H1 (cell line): ENCODE results near the gene ACAD11. TPM values are rescaled to one million over a fixed set of nuclear protein-coding genes. Genes with fewer than 3 reads are reported as not detected.

ENCODE experiments used
- CTCF ChIA-PET: fragments of 300-600 bp; sonication (Branson Sonifier 250); formaldehyde crosslinking; loops from one replicate; lab custom pipeline; 2021; ENCODE audit not compliant: partially characterized antibody; lab: Charles Lee
- POLR2A ChIA-PET: fragments of 300-600 bp; sonication (Branson Sonifier 250); formaldehyde crosslinking; loops from one replicate; lab custom pipeline; 2021; ENCODE audit warnings: inconsistent platforms; ENCODE audit not compliant: partially characterized antibody; lab: Charles Lee
- DNase-seq, 2 experiments: peaks; one replicate each; pipeline versions ENCODE4 v3.0.0 to v3.0.0-alpha.2; 2010 to 2022; ENCODE audit warnings: low spot score in 2 of 2, low read depth in 1 of 2, mixed read lengths in 1 of 2
- FAIRE-seq: peaks from 2 replicates; lab custom pipeline; 2011; peaks lifted over from hg19 to GRCh38; lab: Jason Lieb, UNC
- H2AFZ ChIP-seq: 2 replicates; pipeline ENCODE4 v1.8.1; 2012; ENCODE audit warnings: low read length, inconsistent platforms
- H2AK5ac ChIP-seq: 2 replicates; pipeline ENCODE4 v1.6.1; 2013; ENCODE audit warnings: low read depth, low read length
- H2BK120ac ChIP-seq: replicated peaks from 2 replicates; pipeline ENCODE3; 2013; ENCODE audit warnings: low read depth, low read length, inconsistent platforms
- H2BK12ac ChIP-seq: 2 replicates; pipeline ENCODE4 v1.6.1; 2013; ENCODE audit warnings: low read depth, low read length
- H2BK15ac ChIP-seq: 2 replicates; pipeline ENCODE4 v1.6.1; 2013; ENCODE audit warnings: low read length
- H2BK20ac ChIP-seq: 2 replicates; pipeline ENCODE4 v1.6.1; 2013; ENCODE audit warnings: low read length
- H2BK5ac ChIP-seq: 2 replicates; pipeline ENCODE4 v1.6.1; 2013; ENCODE audit warnings: low read depth, low read length
- H3K14ac ChIP-seq: 2 replicates; pipeline ENCODE4 v1.6.1; 2013; ENCODE audit warnings: inconsistent platforms; ENCODE audit not compliant: insufficient read length
- H3K18ac ChIP-seq: 2 replicates; pipeline ENCODE4 v1.6.1; 2013; ENCODE audit warnings: low read length; ENCODE audit errors: extremely low read depth
- H3K23ac ChIP-seq: 2 replicates; pipeline ENCODE4 v1.6.1; 2013; ENCODE audit warnings: inconsistent platforms; ENCODE audit not compliant: insufficient read length
- H3K23me2 ChIP-seq: 2 replicates; pipeline ENCODE4 v1.6.1; 2013; ENCODE audit warnings: low read depth, low read length
- H3K27ac ChIP-seq: 2 replicates; pipeline ENCODE4 v1.6.1; 2011; ENCODE audit warnings: low read depth, low read length, inconsistent platforms
- H3K27me3 ChIP-seq, 4 experiments: replicated peaks in 1 of 4; 1 replicate in 1 of 4; 2 replicates in 3 of 4; pipeline versions ENCODE4 v1.6.1 to v1.8.1; 2011 to 2013; ENCODE audit warnings: low read length in 3 of 4, mild to moderate bottlenecking in 3 of 4, inconsistent platforms in 2 of 4, mixed read lengths in 2 of 4, moderate library complexity in 1 of 4; ENCODE audit not compliant: control insufficient read depth in 3 of 4, insufficient read depth in 3 of 4; ENCODE audit errors: extremely low read depth in 1 of 4
- H3K36me3 ChIP-seq, 4 experiments: 2 replicates each; pipeline versions ENCODE4 v1.6.1 to v1.8.1; 2011 to 2013; ENCODE audit warnings: mild to moderate bottlenecking in 4 of 4, low read length in 3 of 4, moderate library complexity in 2 of 4, control low read depth in 1 of 4, inconsistent platforms in 1 of 4; ENCODE audit not compliant: insufficient read depth in 4 of 4, control insufficient read depth in 2 of 4
- H3K4ac ChIP-seq: replicated peaks from 2 replicates; pipeline ENCODE3; 2013; ENCODE audit warnings: low read length, low read depth, mixed read lengths, inconsistent platforms; ENCODE audit not compliant: insufficient read length
- H3K4me1 ChIP-seq, 4 experiments: replicated peaks in 1 of 4; 1 replicate in 1 of 4; 2 replicates in 3 of 4; pipeline versions ENCODE4 v1.6.1 to v1.8.1; 2011 to 2013; ENCODE audit warnings: low read length in 3 of 4, inconsistent platforms in 2 of 4, mixed read lengths in 1 of 4; ENCODE audit not compliant: insufficient read depth in 4 of 4, control insufficient read depth in 3 of 4
- H3K4me2 ChIP-seq, 2 experiments: 2 replicates each; pipeline versions ENCODE4 v1.6.1 to v1.8.1; 2011 to 2013; ENCODE audit warnings: low read depth in 2 of 2, low read length in 2 of 2, control low read depth in 1 of 2, inconsistent platforms in 1 of 2, mild to moderate bottlenecking in 1 of 2; ENCODE audit not compliant: insufficient read depth in 1 of 2
- H3K4me3 ChIP-seq, 4 experiments: fragments of 200-600, 300-600 bp in 1 of 4; sonication (generic), shearing (Covaris generic), sonication (Bioruptor Twin) in 1 of 4; 2 replicates each; pipeline versions ENCODE4 v1.5.1 to v1.8.1; 2011 to 2016; ENCODE audit warnings: low read length in 4 of 4, low read depth in 3 of 4, control low read depth in 2 of 4, inconsistent platforms in 2 of 4, mild to moderate bottlenecking in 2 of 4, mixed read lengths in 1 of 4, moderate library complexity in 1 of 4; ENCODE audit not compliant: insufficient read depth in 2 of 4; ENCODE audit errors: extremely low read depth in 1 of 4
- H3K56ac ChIP-seq: replicated peaks from 2 replicates; pipeline ENCODE3; 2013; ENCODE audit warnings: low read depth, mild to moderate bottlenecking, mixed read lengths, low read length, inconsistent platforms; ENCODE audit not compliant: insufficient read length
- H3K79me1 ChIP-seq: 2 replicates; pipeline ENCODE4 v1.6.1; 2013; ENCODE audit warnings: low read depth, low read length, control low read depth
- H3K79me2 ChIP-seq, 2 experiments: 2 replicates each; pipeline versions ENCODE4 v1.6.1 to v1.8.1; 2012 to 2013; ENCODE audit warnings: low read length in 2 of 2, mild to moderate bottlenecking in 2 of 2, inconsistent platforms in 1 of 2; ENCODE audit not compliant: insufficient read depth in 2 of 2, control insufficient read depth in 1 of 2
- H3K9ac ChIP-seq, 4 experiments: replicated peaks in 1 of 4; 1 replicate in 1 of 4; 2 replicates in 3 of 4; pipeline versions ENCODE4 v1.6.1 to v1.8.1; 2011 to 2013; ENCODE audit warnings: low read depth in 3 of 4, low read length in 3 of 4, control low read depth in 2 of 4, mild to moderate bottlenecking in 2 of 4, moderate library complexity in 2 of 4, inconsistent platforms in 1 of 4; ENCODE audit errors: extremely low read depth in 1 of 4
- H3K9me3 ChIP-seq, 2 experiments: 2 replicates each; pipeline versions ENCODE4 v1.6.1 to v1.8.1; 2012 to 2013; ENCODE audit warnings: mild to moderate bottlenecking in 2 of 2, moderate library complexity in 2 of 2, control low read depth in 1 of 2, inconsistent platforms in 1 of 2, low read depth in 1 of 2, low read length in 1 of 2, mixed read lengths in 1 of 2; ENCODE audit not compliant: insufficient read depth in 2 of 2
- H4K20me1 ChIP-seq, 2 experiments: replicated peaks in 1 of 2; 2 replicates each; pipeline versions ENCODE3 to v1.8.1; 2011 to 2013; ENCODE audit warnings: inconsistent platforms in 2 of 2, low read length in 2 of 2, mild to moderate bottlenecking in 1 of 2; ENCODE audit not compliant: insufficient read depth in 2 of 2, control insufficient read depth in 1 of 2
- H4K5ac ChIP-seq: 2 replicates; pipeline ENCODE4 v1.6.1; 2013; ENCODE audit warnings: low read length, low read depth, mixed read lengths, inconsistent platforms; ENCODE audit not compliant: insufficient read length
- H4K8ac ChIP-seq: 2 replicates; pipeline ENCODE4 v1.8.0; 2013; ENCODE audit warnings: mild to moderate bottlenecking, moderate library complexity, low read length, inconsistent platforms; ENCODE audit not compliant: insufficient read depth; ENCODE audit errors: extremely low read depth
- H4K91ac ChIP-seq: replicated peaks from 2 replicates; pipeline ENCODE3; 2013; ENCODE audit warnings: low read length, mixed read lengths, inconsistent platforms; ENCODE audit not compliant: insufficient read length
- CBX8 ChIP-seq: fragments of 300-800, 300-1000 bp; sonication (generic); IDR thresholded peaks from 2 replicates; pipeline ENCODE4 v1.7.1; 2016; ENCODE audit warnings: low read depth, low read length, borderline replicate concordance
- RBBP5 ChIP-seq: IDR thresholded peaks from 2 replicates; pipeline ENCODE4 v1.7.1; 2012; ENCODE audit warnings: low read depth, mild to moderate bottlenecking, inconsistent platforms, low read length, moderate library complexity, borderline replicate concordance
- RNF2 ChIP-seq: fragments of 200-900, 300-1000 bp; sonication (generic); IDR thresholded peaks from 2 replicates; pipeline ENCODE4 v1.7.1; 2016; ENCODE audit warnings: borderline replicate concordance, low read depth, mild to moderate bottlenecking, antibody characterized with exemption, low read length; ENCODE audit not compliant: poor library complexity, severe bottlenecking; ENCODE audit errors: missing control alignments
- WGBS, 2 experiments: shearing (Covaris generic) in 1 of 2; methylation state at CpG; one replicate each; pipeline versions ENCODE4 v1.1.6 to v1.1.7; 2013 to 2015; ENCODE audit warnings: low lambda C conversion rate in 2 of 2, mixed read lengths in 2 of 2, inconsistent platforms in 1 of 2, low coverage in 1 of 2, missing lambda C conversion rate in 1 of 2; ENCODE audit not compliant: insufficient replicate concordance in 2 of 2, insufficient coverage in 1 of 2, insufficient read length in 1 of 2; ENCODE audit errors: extremely low coverage in 1 of 2, missing lambda C conversion rate in 1 of 2; 5-methylcytosine and 5-hydroxymethylcytosine counted together
- polyA plus RNA-seq, 7 experiments: library from polyadenylated mRNA; depleted of rRNA in 3 of 7; stranded (reverse) in 5 of 7; unstranded in 2 of 7; fragments of >200 nt in 5 of 7; fragments of 200-250 nt in 2 of 7; gene quantifications; 1 replicate in 5 of 7; 2 replicates in 1 of 7; 4 replicates in 1 of 7; pipeline versions ENCODE4 v1.2.1 to v1.2.3, GENCODE V29; 2011 to 2013; ENCODE audit warnings: missing spikeins in 2 of 7, mixed read lengths in 2 of 7
- total RNA-seq: library from RNA; stranded (reverse); fragmentation: NEBNext Ultra II Directional; extraction: Animal tissue kit (Norgen Biotek cat#: 25700); gene quantifications from 2 replicates; pipeline ENCODE4 v1.2.1, GENCODE V29; 2021

ACAD11 gene
- total and polyA plus RNA-seq, 2 of the 8 experiments (the other 6 are each of a cell fraction or from before 2014, with no cell fraction given) = 5.5 to 11.0 TPM

- 93% methylated on average over 2 of the region's 2 CpGs; no CpG with 5 or more reads in 1 of the 2 experiments for WGBS, 2 experiments
- H2BK120ac ChIP-seq = no peak overlapping the region
- H3K4ac ChIP-seq = no peak overlapping the region
- H3K4me3 ChIP-seq = no peak overlapping the region
- no peak overlapping the region for H3K9ac ChIP-seq
- H2BK20ac ChIP-seq = no peak overlapping the region
- H4K8ac ChIP-seq = no peak overlapping the region
- no peaks in the 10 kb centered on the region for H3K9me3 ChIP-seq
- no peak overlapping the region for H4K5ac ChIP-seq
- no peak overlapping the region for H2AFZ ChIP-seq
- no peaks in the 10 kb centered on the region for H3K79me1 ChIP-seq
- H3K36me3 ChIP-seq = no peaks in the 10 kb centered on the region
- H2BK15ac ChIP-seq = no peak overlapping the region
- H2BK5ac ChIP-seq = no peak overlapping the region
- no peak overlapping the region for H4K91ac ChIP-seq
- H3K18ac ChIP-seq = no peak overlapping the region
- no peaks in the 10 kb centered on the region for H3K4me1 ChIP-seq
- H2BK12ac ChIP-seq = no peak overlapping the region
- H3K23me2 ChIP-seq = no peaks in the 10 kb centered on the region; the same call in 1 of the 2 replicates
- H2AK5ac ChIP-seq = no peak overlapping the region
- no peak for FAIRE-seq
- H3K14ac ChIP-seq = no peak overlapping the region
- no peak overlapping the region for H3K56ac ChIP-seq
- no peaks in the 10 kb centered on the region for H4K20me1 ChIP-seq
- no peak for TF ChIP-seq RNF2
- no peak for TF ChIP-seq CBX8
- no peak for TF ChIP-seq RBBP5
- CTCF ChIA-PET = interaction anchor here (1.7 to 4.3 kb wide), 2 partner anchors 12 to 28 kb away, joined by 3 to 23 read pairs; no protein-coding TSS in a partner anchor
- no peak overlapping the region for H3K27ac ChIP-seq
- POLR2A ChIA-PET = no interaction called here
- no peaks in the 10 kb centered on the region for H3K79me2 ChIP-seq
- no peak overlapping the region for H3K4me2 ChIP-seq
- H3K27me3 ChIP-seq = no peaks in the 10 kb centered on the region
- no peak overlapping the region for H3K23ac ChIP-seq
- DNase-seq = no peak
Measured at GRCh38 chr3:132654190-132654589, 5.4 kb downstream of the ACAD11 start.
